Stimulated activated CD8-positive, alpha-beta memory T cell treated with anti-CD3 and anti-CD28 coated beads, Interleukin-15, amount 100 ng/mL, for 24 hours (primary cell): ENCODE measurements around the gene UGT1A4.
"Not testable (repeated sequence)": the region's sequence is repeated elsewhere in the genome, so short reads cannot be mapped to it uniquely, and the experiment has no call there.

Experiments used
- DNase-seq: peaks from one replicate; pipeline ENCODE4 v3.0.0-alpha.2; 2020; ENCODE audit warnings: low read depth

The UGT1A4 gene

GRCh38 chr2:233750689-233751088 is 32.2 kb downstream of the UGT1A4 start:
- DNase-seq: not testable (repeated sequence)

- not testable (repeated sequence) for DNase-seq
Observed at GRCh38 chr2:233751212-233752009, 32.9 kb downstream of the UGT1A4 start.

GRCh38 chr2:233754872-233755611 is 36.5 kb downstream of the UGT1A4 start:
- no peak for DNase-seq

GRCh38 chr2:233756429-233757081 is 38.0 kb downstream of the UGT1A4 start:
- DNase-seq: no peak

- DNase-seq: no peak
Observed at GRCh38 chr2:233758141-233758540, 39.6 kb downstream of the UGT1A4 start.

- DNase-seq: no peak
Observed at GRCh38 chr2:233758849-233759248, 40.3 kb downstream of the UGT1A4 start.

GRCh38 chr2:233760043-233760442 is 41.5 kb downstream of the UGT1A4 start, which contains the start of gene UGT1A1:
Gene UGT1A1, plus strand, starts transcription at chr2:233760270. Its CDS starts 18 bp downstream, at chr2:233760288.
- DNase-seq: no peak

GRCh38 chr2:233761040-233761769 is 42.7 kb downstream of the UGT1A4 start:
- DNase-seq: no peak

GRCh38 chr2:233764264-233764663 is 45.7 kb downstream of the UGT1A4 start:
- no peak for DNase-seq

GRCh38 chr2:233764761-233765160 is 46.2 kb downstream of the UGT1A4 start:
- DNase-seq: no peak

- no peak for DNase-seq
Observed at GRCh38 chr2:233766416-233766815, 47.9 kb downstream of the UGT1A4 start.

- DNase-seq: no peak
Observed at GRCh38 chr2:233768076-233768475, 49.5 kb downstream of the UGT1A4 start.

- DNase-seq: no peak
Observed at GRCh38 chr2:233769260-233769659, 50.7 kb downstream of the UGT1A4 start.

GRCh38 chr2:233772153-233772552 is 53.6 kb downstream of the UGT1A4 start:
- no peak for DNase-seq

- DNase-seq: no peak
Observed at GRCh38 chr2:233772583-233772982, 54.0 kb downstream of the UGT1A4 start.

- DNase-seq: no peak
Observed at GRCh38 chr2:233773854-233774253, 55.3 kb downstream of the UGT1A4 start.

GRCh38 chr2:233775414-233775813 is 56.9 kb downstream of the UGT1A4 start:
- DNase-seq: no peak

- DNase-seq: no peak
Observed at GRCh38 chr2:233778030-233778429, 59.5 kb downstream of the UGT1A4 start, which contains the start of gene MROH2A. Gene MROH2A, plus strand, starts transcription at chr2:233778330. Its CDS starts 1,029 bp downstream, at chr2:233779359.

GRCh38 chr2:233779722-233780121 is 61.2 kb downstream of the UGT1A4 start:
- no peak for DNase-seq

GRCh38 chr2:233780771-233781170 is 62.2 kb downstream of the UGT1A4 start:
- DNase-seq: no peak

GRCh38 chr2:233789554-233789953 is 71.0 kb downstream of the UGT1A4 start:
- no peak for DNase-seq
